Measurements from ENCODE around the gene KPNA5. TPM values are rescaled to one million over a fixed set of nuclear protein-coding genes. Genes with fewer than 3 reads are reported as not detected.

The KPNA5 gene
- total and polyA plus RNA-seq, 2 of the 8 experiments (the other 6 are each of a cell fraction or from before 2014, with no cell fraction given), result 2.0 to 9.7 TPM

DNA sequence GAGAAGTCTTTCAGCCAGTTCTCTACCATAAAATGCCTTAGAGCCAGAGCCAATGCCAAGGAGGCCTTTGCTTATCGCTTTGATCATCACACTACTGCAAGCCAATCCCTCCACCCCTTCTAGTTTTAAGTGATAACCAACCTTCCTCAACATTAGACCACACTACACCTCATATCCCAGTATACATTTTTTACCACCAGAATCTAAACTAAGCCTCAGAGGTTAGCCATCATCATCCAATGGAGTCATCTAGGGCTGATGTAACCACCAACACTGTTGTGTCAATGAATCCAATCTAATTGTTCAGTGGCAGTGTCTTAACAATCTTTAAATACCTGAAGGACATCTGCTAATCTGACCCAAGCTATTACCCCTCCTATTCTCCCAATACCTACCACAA, 18.8 kb upstream of the KPNA5 start:
- H2BK12ac ChIP-seq (ENCODE audit: low read depth, low read length), result no peak overlapping the region
- H2BK20ac ChIP-seq (ENCODE audit: low read length), result no peak overlapping the region
- H4K91ac ChIP-seq (replicated peaks; ENCODE audit: insufficient read length, low read length), result no peak overlapping the region
- no peak overlapping the region for H4K8ac ChIP-seq (ENCODE audit: extremely low read depth, insufficient read depth, low read length)
- no peak overlapping the region for H2AFZ ChIP-seq (ENCODE audit: low read length)
- H3K4me3 ChIP-seq (ENCODE audit: extremely low read depth in 1 of 4, insufficient read depth in 2 of 4, low read depth in 3 of 4, low read length in 4 of 4), result no peak overlapping the region
- H2BK120ac ChIP-seq (replicated peaks; ENCODE audit: low read depth, low read length), result no peak overlapping the region
- no peak overlapping the region for H3K23ac ChIP-seq (ENCODE audit: insufficient read length)
- H3K79me2 ChIP-seq (ENCODE audit: control insufficient read depth in 1 of 2, insufficient read depth in 2 of 2, low read length in 2 of 2), result peaks cover 3 to 66% of the 10 kb centered on the region in 2 experiments; a peak in 3 of 4 replicates
- H2AK5ac ChIP-seq (ENCODE audit: low read depth, low read length), result no peak overlapping the region
- H3K4me1 ChIP-seq (replicated peaks in 1 of 4; ENCODE audit: control insufficient read depth in 3 of 4, insufficient read depth in 4 of 4, low read length in 3 of 4), result peaks cover 0 to 3% (median 0%) of the 10 kb centered on the region in 4 experiments; a peak in 1 of 7 replicates
- H3K4me2 ChIP-seq (ENCODE audit: insufficient read depth in 1 of 2, low read depth in 2 of 2, low read length in 2 of 2), result no peak overlapping the region
- POLR2A ChIA-PET (ENCODE audit: partially characterized antibody), result interaction anchor here (1.1 kb wide), 1 partner anchor 19 kb away, joined by 4 read pairs; the partner anchor contains the start of gene KPNA5
- H3K18ac ChIP-seq (ENCODE audit: extremely low read depth, low read length), result no peak overlapping the region
- H3K14ac ChIP-seq (ENCODE audit: insufficient read length), result no peak overlapping the region
- 83% methylated on average over 1 of the region's 1 CpG; no CpG with 5 or more reads in 1 of the 2 experiments for WGBS, 2 experiments (ENCODE audit: extremely low coverage in 1 of 2, insufficient coverage in 1 of 2, insufficient read length in 1 of 2, insufficient replicate concordance in 2 of 2, low coverage in 1 of 2, low lambda C conversion rate in 2 of 2, missing lambda C conversion rate in 1 of 2)
- CTCF ChIA-PET (ENCODE audit: partially characterized antibody), result interaction anchor here (1.3 kb wide), 1 partner anchor 395 kb away, joined by 5 read pairs; no protein-coding TSS in a partner anchor
- H3K23me2 ChIP-seq (ENCODE audit: low read depth, low read length), result no peaks in the 10 kb centered on the region
- H3K27me3 ChIP-seq (replicated peaks in 1 of 4; ENCODE audit: control insufficient read depth in 3 of 4, extremely low read depth in 1 of 4, insufficient read depth in 3 of 4, low read length in 3 of 4), result no peaks in the 10 kb centered on the region
- peaks cover 0 to 4% of the 10 kb centered on the region in 2 experiments for H4K20me1 ChIP-seq (replicated peaks in 1 of 2; ENCODE audit: control insufficient read depth in 1 of 2, insufficient read depth in 2 of 2, low read length in 2 of 2)
- no peak overlapping the region for H2BK5ac ChIP-seq (ENCODE audit: low read depth, low read length)
- no peak overlapping the region for H4K5ac ChIP-seq (ENCODE audit: insufficient read length, low read depth, low read length)
- no peak overlapping the region for H3K56ac ChIP-seq (replicated peaks; ENCODE audit: insufficient read length, low read depth, low read length)
- no peak overlapping the region for H3K27ac ChIP-seq (ENCODE audit: low read depth, low read length)
- H3K9ac ChIP-seq (replicated peaks in 1 of 4; ENCODE audit: extremely low read depth in 1 of 4, low read depth in 3 of 4, low read length in 3 of 4), result no peak overlapping the region
- no peak for DNase-seq (ENCODE audit: low read depth in 1 of 2, low spot score in 2 of 2)
- no peaks in the 10 kb centered on the region for H3K79me1 ChIP-seq (ENCODE audit: low read depth, low read length)
- H2BK15ac ChIP-seq (ENCODE audit: low read length), result no peak overlapping the region
- no peaks in the 10 kb centered on the region for H3K9me3 ChIP-seq (ENCODE audit: insufficient read depth in 2 of 2, low read depth in 1 of 2, low read length in 1 of 2)
- no peak for FAIRE-seq
- H3K4ac ChIP-seq (replicated peaks; ENCODE audit: insufficient read length, low read depth, low read length), result no peak overlapping the region
- H3K36me3 ChIP-seq (ENCODE audit: control insufficient read depth in 2 of 4, insufficient read depth in 4 of 4, low read length in 3 of 4), result peaks cover 0 to 10% (median 2%) of the 10 kb centered on the region in 4 experiments; a peak in 4 of 8 replicates
- TF ChIP-seq BCL11A (IDR thresholded peaks at IDR 0.05; ENCODE audit: low read depth in 2 of 2, low read length in 2 of 2) (no peak), RAD21 (IDR thresholded peaks at IDR 0.05 in 1 of 2, conservative IDR thresholded peaks at IDR 0.05 in 1 of 2; ENCODE audit: low read depth in 2 of 2, low read length in 2 of 2) (no peak), CTBP2 (IDR thresholded peaks at IDR 0.05; ENCODE audit: borderline replicate concordance, insufficient read depth, insufficient read length, low read length) (no peak), SIRT6 (IDR thresholded peaks at IDR 0.05; ENCODE audit: low read length) (no peak), HDAC6 (IDR thresholded peaks at IDR 0.05; ENCODE audit: low read depth, low read length) (no peak), RFX5 (IDR thresholded peaks at IDR 0.05; ENCODE audit: borderline replicate concordance, low read depth, low read length) (no peak), ZNF274 (IDR thresholded peaks at IDR 0.05; ENCODE audit: borderline replicate concordance, extremely low read depth, low read length) (no peak), PHF8 (conservative IDR thresholded peaks at IDR 0.05; ENCODE audit: low read depth, low read length) (no peak), POLR2A (IDR thresholded peaks at IDR 0.05; ENCODE audit: control extremely low read depth in 1 of 2, low read depth in 2 of 2, low read length in 2 of 2) (no peak), GTF2F1 (IDR thresholded peaks at IDR 0.05; ENCODE audit: borderline replicate concordance, low read depth, low read length) (no peak), YY1 (IDR thresholded peaks at IDR 0.05; ENCODE audit: low read depth, low read length) (no peak), CBX8 (IDR thresholded peaks at IDR 0.05; ENCODE audit: borderline replicate concordance, low read depth, low read length) (no peak)
- TF ChIP-seq, protein P1, sequence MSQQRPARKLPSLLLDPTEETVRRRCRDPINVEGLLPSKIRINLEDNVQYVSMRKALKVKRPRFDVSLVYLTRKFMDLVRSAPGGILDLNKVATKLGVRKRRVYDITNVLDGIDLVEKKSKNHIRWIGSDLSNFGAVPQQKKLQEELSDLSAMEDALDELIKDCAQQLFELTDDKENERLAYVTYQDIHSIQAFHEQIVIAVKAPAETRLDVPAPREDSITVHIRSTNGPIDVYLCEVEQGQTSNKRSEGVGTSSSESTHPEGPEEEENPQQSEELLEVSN (IDR thresholded peaks at IDR 0.05), result no peak
